ENCODE data around the gene GNG4. TPM values are rescaled to one million over a fixed set of nuclear protein-coding genes. Genes with fewer than 3 reads are reported as not detected.

The GNG4 gene
- total RNA-seq, 2 experiments from 2014 or later: not detected

DNA sequence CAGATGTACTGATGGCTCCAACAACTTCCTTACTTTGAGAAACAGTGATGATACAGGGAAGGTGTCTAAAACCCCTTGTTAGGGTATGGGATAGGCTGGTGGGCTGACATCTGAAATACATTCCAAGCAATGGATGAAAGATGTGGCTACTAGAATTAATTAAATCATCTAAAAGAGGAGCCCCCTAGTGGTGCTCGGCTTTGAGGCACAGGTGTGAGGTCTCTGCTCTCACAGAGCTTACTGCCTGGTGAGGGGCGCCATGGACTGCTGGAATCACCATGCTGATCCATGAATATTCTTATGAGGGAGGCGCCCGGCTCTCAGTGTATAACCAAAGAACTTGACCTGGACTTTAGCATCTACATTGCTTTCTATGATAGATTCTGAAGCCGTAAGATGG is 48.5 kb downstream of the GNG4 start:
- H3K79me2 ChIP-seq (ENCODE audit: insufficient read depth, low read depth, low read length): no peaks in the 10 kb centered on the region
- H3K4me3 ChIP-seq (ENCODE audit: low read depth, low read length, poor library complexity, severe bottlenecking): no peak overlapping the region
- CTCF ChIA-PET (ENCODE audit: unreplicated experiment): interaction anchor here (0.6 to 1.1 kb wide), 3 partner anchors 87 to 371 kb away, joined by 3 to 4 read pairs (median 3); no protein-coding TSS in a partner anchor
- intact Hi-C loops (cut with micrococcal nuclease; ENCODE audit: unreplicated experiment): no loop called here
- BruUV-seq (replicated peaks): no TSS peak
- no peaks in the 10 kb centered on the region for H3K4me1 ChIP-seq (ENCODE audit: insufficient read depth, low read length, poor library complexity, severe bottlenecking)
- no peaks in the 10 kb centered on the region for H3K9me3 ChIP-seq (ENCODE audit: low read length)
- H2AFZ ChIP-seq (ENCODE audit: low read length): no peak overlapping the region
- no peak overlapping the region for H3K27ac ChIP-seq (ENCODE audit: low read depth, low read length, poor library complexity, severe bottlenecking)
- no peaks in the 10 kb centered on the region for H3K9me2 ChIP-seq (ENCODE audit: insufficient read depth, low read length)
- POLR2A ChIA-PET: interaction anchor here (0.5 to 0.6 kb wide), 2 partner anchors 27 to 86 kb away, joined by 3 read pairs; no protein-coding TSS in a partner anchor
- no peak for TF ChIP-seq EZH2phosphoT487 (IDR thresholded peaks at IDR 0.05; ENCODE audit: borderline replicate concordance, low read depth, low read length)
- TF ChIP-seq CTCF (conservative IDR thresholded peaks at IDR 0.05; ENCODE audit: low read length): peak; percentile 80
- H3K36me3 ChIP-seq (ENCODE audit: insufficient read depth, low read length): no peaks in the 10 kb centered on the region
- peak; percentile 35 for DNase-seq (ENCODE audit: low spot score)
- H3K4me2 ChIP-seq (ENCODE audit: low read length): no peak overlapping the region
- H4K20me1 ChIP-seq (ENCODE audit: insufficient read depth, low read length): no peaks in the 10 kb centered on the region

GRCh38 chr1:235599536-235599935 is 50.0 kb downstream of the GNG4 start:
- Histone ChIP-seq H3K27ac (ENCODE audit: low read depth, low read length, poor library complexity, severe bottlenecking) (no peak overlapping the region), H3K4me1 (ENCODE audit: insufficient read depth, low read length, poor library complexity, severe bottlenecking) (no peaks in the 10 kb centered on the region), H3K9me2 (ENCODE audit: insufficient read depth, low read length) (no peaks in the 10 kb centered on the region), H4K20me1 (ENCODE audit: insufficient read depth, low read length) (no peaks in the 10 kb centered on the region), H3K4me3 (ENCODE audit: low read depth, low read length, poor library complexity, severe bottlenecking) (no peak overlapping the region), H3K79me2 (ENCODE audit: insufficient read depth, low read depth, low read length) (no peaks in the 10 kb centered on the region), H3K36me3 (ENCODE audit: insufficient read depth, low read length) (no peaks in the 10 kb centered on the region), H3K4me2 (ENCODE audit: low read length) (no peak overlapping the region), H2AFZ (ENCODE audit: low read length) (no peak overlapping the region), H3K9me3 (ENCODE audit: low read length) (no peaks in the 10 kb centered on the region)
- DNase-seq (ENCODE audit: low spot score): no peak
- no TSS peak for BruUV-seq (replicated peaks)
- ChIA-PET POLR2A (no interaction called here), CTCF (ENCODE audit: unreplicated experiment) (no interaction called here)
- no peak for TF ChIP-seq CTCF (conservative IDR thresholded peaks at IDR 0.05; ENCODE audit: low read length)
- TF ChIP-seq EZH2phosphoT487 (IDR thresholded peaks at IDR 0.05; ENCODE audit: borderline replicate concordance, low read depth, low read length): no peak
- intact Hi-C loops (cut with micrococcal nuclease; ENCODE audit: unreplicated experiment): no loop called here

- no peak overlapping the region for H2AFZ ChIP-seq (ENCODE audit: low read length)
- BruUV-seq (replicated peaks): no TSS peak
- H3K36me3 ChIP-seq (ENCODE audit: insufficient read depth, low read length): no peaks in the 10 kb centered on the region
- H3K9me3 ChIP-seq (ENCODE audit: low read length): no peaks in the 10 kb centered on the region
- no peak overlapping the region for H3K4me3 ChIP-seq (ENCODE audit: low read depth, low read length, poor library complexity, severe bottlenecking)
- POLR2A ChIA-PET: no interaction called here
- no peaks in the 10 kb centered on the region for H3K4me1 ChIP-seq (ENCODE audit: insufficient read depth, low read length, poor library complexity, severe bottlenecking)
- no peaks in the 10 kb centered on the region for H3K79me2 ChIP-seq (ENCODE audit: insufficient read depth, low read depth, low read length)
- intact Hi-C loops (cut with micrococcal nuclease; ENCODE audit: unreplicated experiment): no loop called here
- TF ChIP-seq EZH2phosphoT487 (IDR thresholded peaks at IDR 0.05; ENCODE audit: borderline replicate concordance, low read depth, low read length) (no peak), CTCF (conservative IDR thresholded peaks at IDR 0.05; ENCODE audit: low read length) (peak; percentile 63)
- CTCF ChIA-PET (ENCODE audit: unreplicated experiment): interaction anchor here (0.6 to 1.6 kb wide), 3 partner anchors 38 to 245 kb away, joined by 3 to 5 read pairs (median 3); no protein-coding TSS in a partner anchor
- no peaks in the 10 kb centered on the region for H4K20me1 ChIP-seq (ENCODE audit: insufficient read depth, low read length)
- H3K27ac ChIP-seq (ENCODE audit: low read depth, low read length, poor library complexity, severe bottlenecking): no peak overlapping the region
- H3K9me2 ChIP-seq (ENCODE audit: insufficient read depth, low read length): no peaks in the 10 kb centered on the region
- no peak for DNase-seq (ENCODE audit: low spot score)
- H3K4me2 ChIP-seq (ENCODE audit: low read length): no peak overlapping the region
These were observed 51.6 kb downstream of the GNG4 start for GRCh38 chr1:235597867-235598553.

Data from OCI-LY7 (cell line).